Left lung (tissue), 10 donors: ENCODE measurements around the gene PRKCZ. TPM values are rescaled to one million over a fixed set of nuclear protein-coding genes. Genes with fewer than 3 reads are reported as not detected.

Experiments used
- ATAC-seq: fragments of 200-7000 bp; cut with Tn5 transposase; one replicate; pipeline ENCODE4 v1.9.1; 2020; ENCODE audit warnings: moderate library complexity
- DNase-seq, 4 donors: peaks; one replicate each; pipeline ENCODE4 v3.0.0-alpha.2; 2013 to 2020
- H3K27ac ChIP-seq, 2 donors: fragments of 200-600 bp; sonication (generic) in 1 of 2; one replicate each; pipeline versions ENCODE4 v1.5.0 to v1.8.0; 2020 to 2021
- H3K27me3 ChIP-seq, 2 donors: fragments of 200-600 bp; sonication (generic) in 1 of 2; one replicate each; pipeline versions ENCODE4 v1.5.0 to v1.8.0; 2020 to 2021
- H3K36me3 ChIP-seq, 2 donors: fragments of 200-600 bp; sonication (generic) in 1 of 2; one replicate each; pipeline versions ENCODE4 v1.5.0 to v1.8.0; 2020 to 2021
- H3K4me1 ChIP-seq, 2 donors: fragments of 200-600 bp; one replicate each; pipeline ENCODE4 v1.8.0; 2021
- H3K4me3 ChIP-seq, 2 donors: fragments of 200-600 bp; sonication (generic) in 1 of 2; one replicate each; pipeline versions ENCODE4 v1.5.0 to v1.8.0; 2020 to 2021; ENCODE audit warnings: mild to moderate bottlenecking in 1 of 2
- H3K9me3 ChIP-seq, 2 donors: fragments of 200-600 bp; sonication (generic) in 1 of 2; one replicate each; pipeline versions ENCODE4 v1.5.0 to v1.8.0; 2020 to 2021
- intact Hi-C, 2 donors: fragments of 100-400 bp; cut with DNase I; formaldehyde crosslinking; loops; one replicate each; pipeline versions ENCODE4 v1.11.2 to v1.14.2; 2022
- polyA plus RNA-seq, 6 donors: library from polyadenylated mRNA; unstranded; fragments of 120-200 nt; gene quantifications; one replicate each; pipeline ENCODE4 v1.2.1, GENCODE V29; 2013; ENCODE audit not compliant: insufficient read length in 6 of 6
- total RNA-seq, 2 donors: library from RNA; stranded (reverse); fragmentation: NEBNext Ultra II Directional; extraction: Animal tissue kit (Norgen Biotek cat#: 25700); gene quantifications; one replicate each; pipeline ENCODE4 v1.2.1, GENCODE V29; 2021
- TF ChIP-seq, protein P1 (sequence below), 2 donors: fragments of 200-600 bp; sonication (generic) in 1 of 2; IDR thresholded peaks; one replicate each; pipeline versions ENCODE4 v1.5.0 to v1.8.0; 2021; ENCODE audit warnings: antibody characterized with exemption in 2 of 2
- donor health status: DM: no; HTN: yes; CAD: no.
- donor health status: DM: no; HTN: no; CAD: no.

PRKCZ gene
- total and polyA plus RNA-seq, 8 donors = 37.5 to 129 (median 48.0) TPM

DNA sequence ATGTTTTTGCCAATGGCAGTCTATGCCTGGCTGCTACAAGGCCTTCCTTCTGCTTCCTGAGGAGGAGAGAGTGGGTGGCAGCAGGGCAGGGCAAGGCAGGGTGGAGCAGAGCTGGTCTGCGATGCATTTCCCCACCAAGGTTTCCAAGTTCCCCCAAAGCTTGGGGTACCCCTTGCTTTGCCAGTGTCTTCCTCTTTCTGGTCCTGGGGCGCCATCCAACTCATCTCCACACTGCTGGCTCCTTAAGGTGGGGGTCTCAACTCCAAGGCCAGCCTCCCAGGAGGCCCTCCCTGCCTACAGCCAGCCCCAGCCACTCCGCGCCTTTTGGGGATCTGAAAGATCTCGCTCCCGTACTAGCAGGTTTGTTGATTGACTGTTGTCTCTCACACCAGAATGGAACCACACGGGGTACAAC is 174.0 kb downstream of the PRKCZ start:
- H3K4me3 ChIP-seq = no peak overlapping the region
- H3K36me3 ChIP-seq = no peaks in the 10 kb centered on the region
- TF ChIP-seq, protein P1, sequence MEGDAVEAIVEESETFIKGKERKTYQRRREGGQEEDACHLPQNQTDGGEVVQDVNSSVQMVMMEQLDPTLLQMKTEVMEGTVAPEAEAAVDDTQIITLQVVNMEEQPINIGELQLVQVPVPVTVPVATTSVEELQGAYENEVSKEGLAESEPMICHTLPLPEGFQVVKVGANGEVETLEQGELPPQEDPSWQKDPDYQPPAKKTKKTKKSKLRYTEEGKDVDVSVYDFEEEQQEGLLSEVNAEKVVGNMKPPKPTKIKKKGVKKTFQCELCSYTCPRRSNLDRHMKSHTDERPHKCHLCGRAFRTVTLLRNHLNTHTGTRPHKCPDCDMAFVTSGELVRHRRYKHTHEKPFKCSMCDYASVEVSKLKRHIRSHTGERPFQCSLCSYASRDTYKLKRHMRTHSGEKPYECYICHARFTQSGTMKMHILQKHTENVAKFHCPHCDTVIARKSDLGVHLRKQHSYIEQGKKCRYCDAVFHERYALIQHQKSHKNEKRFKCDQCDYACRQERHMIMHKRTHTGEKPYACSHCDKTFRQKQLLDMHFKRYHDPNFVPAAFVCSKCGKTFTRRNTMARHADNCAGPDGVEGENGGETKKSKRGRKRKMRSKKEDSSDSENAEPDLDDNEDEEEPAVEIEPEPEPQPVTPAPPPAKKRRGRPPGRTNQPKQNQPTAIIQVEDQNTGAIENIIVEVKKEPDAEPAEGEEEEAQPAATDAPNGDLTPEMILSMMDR (IDR thresholded peaks at IDR 0.05) = no peak
- peaks cover 0 to 9% of the 10 kb centered on the region in 2 donors for H3K27me3 ChIP-seq
- ATAC-seq (no peak), DNase-seq (no peak)
- H3K4me1 ChIP-seq = peaks cover 5 to 15% of the 10 kb centered on the region in 2 donors
- intact Hi-C loops = no loop called here
- no peaks in the 10 kb centered on the region for H3K9me3 ChIP-seq
- no peak overlapping the region for H3K27ac ChIP-seq

DNA sequence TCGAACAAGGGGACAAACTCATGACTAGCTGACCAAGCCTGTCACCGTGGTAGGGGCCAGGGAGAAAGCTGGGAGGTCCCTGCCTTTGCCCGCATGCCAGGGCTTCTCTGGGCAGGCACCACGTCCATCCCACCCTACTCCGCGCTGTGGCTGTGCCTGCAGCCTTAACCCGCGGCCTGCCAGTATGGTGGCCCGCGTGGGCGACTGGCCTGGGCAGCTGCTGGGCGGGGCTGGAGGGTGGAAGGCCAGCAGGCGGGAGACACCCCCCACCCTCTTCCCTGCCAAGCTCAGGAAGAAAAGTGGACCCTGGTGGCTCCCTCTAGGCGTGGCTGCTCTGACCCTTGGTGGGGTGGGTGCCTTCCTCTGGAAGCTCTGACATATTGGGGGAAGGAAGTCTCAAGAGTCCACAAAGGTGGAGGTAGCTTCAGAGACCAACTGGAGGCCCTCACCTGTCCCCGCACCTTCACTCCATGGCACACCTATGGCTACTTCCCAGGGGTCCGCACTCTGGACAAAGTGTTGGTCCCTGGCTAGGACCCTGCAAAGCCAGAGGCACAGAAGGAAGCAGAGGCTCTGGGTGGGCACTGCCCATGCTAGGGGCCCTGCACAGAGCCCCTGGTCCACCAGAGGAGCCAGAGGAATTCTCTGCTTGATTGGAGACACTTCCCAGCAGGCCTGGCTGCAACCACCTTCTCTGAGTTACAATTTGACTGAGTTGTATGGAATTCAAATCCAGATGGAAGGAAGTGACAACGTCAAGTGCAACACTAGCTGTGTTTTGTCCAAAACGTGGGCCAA is 174.6 kb downstream of the PRKCZ start:
- Histone ChIP-seq H3K4me1 (peaks cover 5 to 20% of the 10 kb centered on the region in 2 donors), H3K4me3 (no peak overlapping the region), H3K27ac (no peak overlapping the region), H3K27me3 (peaks cover 0 to 9% of the 10 kb centered on the region in 2 donors), H3K36me3 (no peaks in the 10 kb centered on the region), H3K9me3 (no peaks in the 10 kb centered on the region)
- peak in 1 of 4 donors; percentile 73 for DNase-seq
- TF ChIP-seq, protein P1 (IDR thresholded peaks at IDR 0.05) = no peak
- no peak for ATAC-seq
- intact Hi-C loops = no loop called here

DNA sequence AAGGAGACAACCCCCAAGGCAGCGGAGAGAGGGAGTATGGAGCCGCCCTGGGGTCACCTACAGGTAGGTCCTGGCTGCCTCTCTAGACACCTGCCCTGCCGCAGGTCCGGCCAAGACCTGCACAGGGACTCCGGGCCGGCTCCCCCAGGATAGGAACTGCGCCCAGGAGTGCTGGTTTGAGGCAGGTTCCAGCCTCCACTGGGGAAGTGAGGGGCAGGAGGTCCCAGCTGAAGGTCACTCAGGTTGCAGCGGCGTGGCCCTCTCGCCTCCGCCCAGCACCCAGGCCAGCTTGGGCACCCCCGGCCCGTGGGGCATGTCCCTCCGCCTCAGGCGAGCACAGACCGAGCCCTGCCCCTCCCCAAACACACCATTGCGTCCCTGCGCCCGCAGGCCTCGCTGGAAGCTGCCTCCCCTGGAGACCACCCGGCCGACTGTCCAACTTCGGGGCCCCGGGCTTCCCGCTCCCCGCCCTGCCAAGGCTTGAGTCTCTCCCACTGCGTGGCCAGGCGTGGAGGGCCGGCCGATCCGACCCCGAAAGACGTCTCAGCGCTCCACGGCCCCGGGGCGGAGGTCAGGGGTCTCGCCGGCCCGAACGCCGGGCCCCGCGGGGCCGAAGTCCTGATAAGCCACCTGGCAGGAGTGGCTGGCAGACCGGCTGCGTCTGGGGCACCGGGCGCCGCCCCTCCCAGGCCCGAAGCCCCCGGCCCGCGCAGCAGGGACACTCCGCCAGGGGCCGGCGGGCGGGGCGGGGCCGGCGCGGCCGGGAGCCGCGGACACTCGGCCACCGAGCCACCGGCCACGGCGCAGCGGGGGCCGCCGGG is 176.5 kb downstream of the PRKCZ start:
- no peaks in the 10 kb centered on the region for H3K36me3 ChIP-seq
- peaks cover 0 to 9% of the 10 kb centered on the region in 2 donors for H3K27me3 ChIP-seq
- TF ChIP-seq, protein P1 (IDR thresholded peaks at IDR 0.05) = no peak
- H3K4me1 ChIP-seq = peaks cover 5 to 39% of the 10 kb centered on the region in 2 donors
- peak overlapping the region; percentile 46 to 51 for H3K4me3 ChIP-seq
- ATAC-seq (no peak), DNase-seq (peak in 1 of 4 donors; percentile 86)
- no peaks in the 10 kb centered on the region for H3K9me3 ChIP-seq
- intact Hi-C loops = no loop called here
- H3K27ac ChIP-seq = peak overlapping the region; percentile 95 to 98

DNA sequence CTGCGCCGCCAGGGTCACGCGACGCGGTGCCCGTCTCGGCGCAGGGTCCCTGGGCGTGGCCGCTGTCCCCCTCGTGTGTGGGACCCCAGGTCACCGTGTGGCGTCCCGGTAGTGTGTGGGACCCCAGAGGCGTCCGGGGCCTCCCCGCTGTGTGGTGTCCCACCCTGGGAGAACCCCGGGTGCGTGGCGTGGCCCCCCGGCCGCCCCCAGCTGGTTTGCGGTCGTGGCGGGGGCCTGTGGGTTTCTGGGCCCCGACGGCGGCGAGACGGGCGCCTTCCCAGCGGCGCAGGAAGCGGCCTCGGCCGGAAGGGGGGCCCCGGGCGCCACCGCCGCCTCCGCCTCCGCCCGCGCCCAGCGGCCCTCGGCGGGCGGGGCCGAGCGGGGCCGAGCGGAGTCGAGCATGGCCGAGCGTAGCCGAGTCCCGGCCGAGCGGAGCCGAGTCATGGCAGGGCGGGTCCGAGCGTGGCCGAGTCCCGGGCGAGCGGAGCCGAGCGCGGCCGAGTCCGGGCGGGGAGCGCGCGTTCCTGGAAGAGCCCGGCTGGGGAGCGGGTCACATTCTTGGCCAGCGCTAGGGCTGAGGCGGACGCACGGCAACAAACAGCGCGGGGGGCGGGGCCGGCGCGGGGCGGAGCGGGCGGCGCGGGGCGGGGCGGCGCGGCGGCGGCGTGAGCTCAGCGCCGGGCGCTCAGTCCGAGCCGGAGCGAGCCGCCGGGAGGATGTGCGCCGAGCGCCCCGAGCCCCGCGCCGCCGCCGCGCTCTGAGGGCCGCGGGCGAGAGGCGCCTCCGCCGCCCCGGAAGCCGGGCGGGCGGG is 177.3 kb downstream of the PRKCZ start:
- Histone ChIP-seq H3K27ac (peak overlapping the region; percentile 95 to 98), H3K36me3 (no peaks in the 10 kb centered on the region), H3K4me3 (peak overlapping the region; percentile 46 to 51), H3K4me1 (peaks cover 14 to 47% of the 10 kb centered on the region in 2 donors), H3K27me3 (peaks cover 0 to 9% of the 10 kb centered on the region in 2 donors), H3K9me3 (no peaks in the 10 kb centered on the region)
- TF ChIP-seq, protein P1 (IDR thresholded peaks at IDR 0.05) = no peak
- intact Hi-C loops = no loop called here
- ATAC-seq (peak; percentile 85), DNase-seq (peak; percentile 95 to 99 (median 98))
